OCI-LY7 (cell line): Measurements from ENCODE around the gene CPEB1.

ENCODE experiments used
- EZH2phosphoT487 ChIP-seq: fragments of 200-600 bp; sonication (generic); IDR thresholded peaks from 2 replicates; pipeline ENCODE4 v1.6.1; 2018; ENCODE audit warnings: low read depth, borderline replicate concordance, mild to moderate bottlenecking, mixed run types, antibody characterized with exemption, low read length, moderate library complexity, mixed read lengths
- TF ChIP-seq, protein P1 (sequence below): fragments of 200-600 bp; sonication (generic); conservative IDR thresholded peaks from 2 replicates; pipeline ENCODE4 v1.5.1; 2014; ENCODE audit warnings: mild to moderate bottlenecking, antibody characterized with exemption, low read length, moderate library complexity, mixed read lengths

DNA sequence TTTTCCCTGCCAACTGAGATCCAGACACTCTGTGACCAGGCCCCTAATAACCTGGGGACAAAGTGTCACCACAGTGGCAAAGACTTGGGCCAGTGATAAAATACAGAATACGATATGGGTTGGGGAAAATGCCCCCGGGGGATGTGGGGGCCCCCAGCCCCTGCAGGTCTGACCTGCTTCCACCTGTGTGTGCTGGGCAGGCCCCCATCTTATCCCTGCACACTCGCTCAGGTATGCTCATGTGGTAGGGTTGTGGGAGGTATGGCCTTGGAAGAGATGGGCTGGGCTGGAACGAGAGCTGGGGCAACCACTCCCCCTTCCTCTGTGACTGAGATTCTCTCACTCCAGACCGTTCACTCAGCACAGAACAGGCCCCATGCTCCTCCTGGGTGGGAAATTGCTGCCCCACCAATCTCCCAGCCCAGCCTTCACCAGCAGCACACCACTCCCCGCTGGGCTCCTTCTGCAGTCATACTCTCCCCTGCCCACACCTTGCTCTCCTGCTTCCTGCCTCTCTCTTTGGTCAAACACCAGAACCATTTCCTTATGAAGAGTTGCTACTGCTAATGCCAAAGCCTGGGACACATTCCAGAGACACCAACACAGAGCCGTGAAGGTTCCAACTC, 9.6 kb upstream of the CPEB1 start:
- TF ChIP-seq, protein P1, sequence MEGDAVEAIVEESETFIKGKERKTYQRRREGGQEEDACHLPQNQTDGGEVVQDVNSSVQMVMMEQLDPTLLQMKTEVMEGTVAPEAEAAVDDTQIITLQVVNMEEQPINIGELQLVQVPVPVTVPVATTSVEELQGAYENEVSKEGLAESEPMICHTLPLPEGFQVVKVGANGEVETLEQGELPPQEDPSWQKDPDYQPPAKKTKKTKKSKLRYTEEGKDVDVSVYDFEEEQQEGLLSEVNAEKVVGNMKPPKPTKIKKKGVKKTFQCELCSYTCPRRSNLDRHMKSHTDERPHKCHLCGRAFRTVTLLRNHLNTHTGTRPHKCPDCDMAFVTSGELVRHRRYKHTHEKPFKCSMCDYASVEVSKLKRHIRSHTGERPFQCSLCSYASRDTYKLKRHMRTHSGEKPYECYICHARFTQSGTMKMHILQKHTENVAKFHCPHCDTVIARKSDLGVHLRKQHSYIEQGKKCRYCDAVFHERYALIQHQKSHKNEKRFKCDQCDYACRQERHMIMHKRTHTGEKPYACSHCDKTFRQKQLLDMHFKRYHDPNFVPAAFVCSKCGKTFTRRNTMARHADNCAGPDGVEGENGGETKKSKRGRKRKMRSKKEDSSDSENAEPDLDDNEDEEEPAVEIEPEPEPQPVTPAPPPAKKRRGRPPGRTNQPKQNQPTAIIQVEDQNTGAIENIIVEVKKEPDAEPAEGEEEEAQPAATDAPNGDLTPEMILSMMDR: no peak
- no peak for TF ChIP-seq EZH2phosphoT487
